ENCODE results near the gene PKP4. TPM values are rescaled to one million over a fixed set of nuclear protein-coding genes. Genes with fewer than 3 reads are reported as not detected.

PKP4 gene
- total and polyA plus RNA-seq, 9 of the 15 experiments (the other 6 are each of a cell fraction or from before 2014, with no cell fraction given) = 24.6 to 99.1 (median 74.0) TPM

DNA sequence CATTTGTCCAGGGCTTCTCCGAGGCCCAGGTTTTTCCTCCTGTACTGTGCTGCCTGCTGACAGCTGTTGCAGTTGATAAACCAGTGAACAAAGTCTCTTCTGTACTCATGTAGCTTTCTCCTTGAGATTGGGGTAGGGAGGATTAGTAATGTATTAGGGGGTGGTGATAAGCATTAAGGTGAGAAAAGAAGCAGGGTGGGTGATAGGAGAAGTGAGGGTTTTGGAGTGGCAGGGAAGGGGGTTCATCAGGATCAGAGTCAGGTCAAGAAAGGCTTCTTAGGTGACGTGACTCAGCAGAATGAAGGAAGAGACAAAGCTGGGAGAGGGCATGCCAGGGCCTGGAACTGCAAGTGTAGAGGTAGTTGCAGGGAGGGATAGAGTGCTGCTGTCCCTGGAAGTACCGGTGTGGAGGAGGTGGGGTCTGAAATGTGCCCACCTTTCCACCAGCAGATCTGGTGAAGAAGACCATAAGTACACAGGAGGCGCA is 48.7 kb downstream of the PKP4 start (continued):
- TF ChIP-seq, protein P1, sequence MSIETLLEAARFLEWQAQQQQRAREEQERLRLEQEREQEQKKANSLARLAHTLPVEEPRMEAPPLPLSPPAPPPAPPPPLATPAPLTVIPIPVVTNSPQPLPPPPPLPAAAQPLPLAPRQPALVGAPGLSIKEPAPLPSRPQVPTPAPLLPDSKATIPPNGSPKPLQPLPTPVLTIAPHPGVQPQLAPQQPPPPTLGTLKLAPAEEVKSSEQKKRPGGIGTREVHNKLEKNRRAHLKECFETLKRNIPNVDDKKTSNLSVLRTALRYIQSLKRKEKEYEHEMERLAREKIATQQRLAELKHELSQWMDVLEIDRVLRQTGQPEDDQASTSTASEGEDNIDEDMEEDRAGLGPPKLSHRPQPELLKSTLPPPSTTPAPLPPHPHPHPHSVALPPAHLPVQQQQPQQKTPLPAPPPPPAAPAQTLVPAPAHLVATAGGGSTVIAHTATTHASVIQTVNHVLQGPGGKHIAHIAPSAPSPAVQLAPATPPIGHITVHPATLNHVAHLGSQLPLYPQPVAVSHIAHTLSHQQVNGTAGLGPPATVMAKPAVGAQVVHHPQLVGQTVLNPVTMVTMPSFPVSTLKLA (conservative IDR thresholded peaks at IDR 0.05) = peak in 1 of 2 experiments; percentile 28; a peak in 2 of 4 replicates
- no peak for TF ChIP-seq RBM39 (optimal IDR thresholded peaks at IDR 0.05; ENCODE audit: low read depth, low read length)
- no peak for TF ChIP-seq ZNF57 (CRISPR knock-in tag; IDR thresholded peaks at IDR 0.05)
- peak; percentile 86 for TF ChIP-seq MAFK (IDR thresholded peaks at IDR 0.05; ENCODE audit: low read length)
- no peak for TF ChIP-seq TFAM (CRISPR knock-in tag; conservative IDR thresholded peaks at IDR 0.05)
- TF ChIP-seq CTBP1 (IDR thresholded peaks at IDR 0.05; ENCODE audit: borderline replicate concordance) = peak; percentile 37; the same call in 1 of the 2 replicates
- TF ChIP-seq PHB2 (IDR thresholded peaks at IDR 0.05; ENCODE audit: low read depth) = peak; percentile 60
- TF ChIP-seq PTTG1 (tag; IDR thresholded peaks at IDR 0.05; ENCODE audit: low read depth) = no peak
- TF ChIP-seq NR1H2 (CRISPR knock-in tag; IDR thresholded peaks at IDR 0.05) = no peak
- no peak for TF ChIP-seq SMAD4 (CRISPR knock-in tag; conservative IDR thresholded peaks at IDR 0.05)
- peak; percentile 18 to 84; a peak in 3 of 4 replicates for TF ChIP-seq HDAC1 (IDR thresholded peaks at IDR 0.05)
- no peak for TF ChIP-seq MCM7 (IDR thresholded peaks at IDR 0.05)
- TF ChIP-seq ZNF780A (CRISPR knock-in tag; IDR thresholded peaks at IDR 0.05) = no peak
- TF ChIP-seq ZNF561 (CRISPR knock-in tag; conservative IDR thresholded peaks at IDR 0.05) = no peak
- TF ChIP-seq FOXM1 (IDR thresholded peaks at IDR 0.05; ENCODE audit: low read depth) = peak; percentile 12; the same call in 1 of the 2 replicates
- no peak for TF ChIP-seq FOXM1 (CRISPR knock-in tag; IDR thresholded peaks at IDR 0.05; ENCODE audit: low read depth)
- peak; percentile 73 for TF ChIP-seq TEAD4 (IDR thresholded peaks at IDR 0.05; ENCODE audit: low read length)
- TF ChIP-seq TEAD4 (CRISPR knock-in tag; IDR thresholded peaks at IDR 0.05; ENCODE audit: borderline replicate concordance) = no peak
- TF ChIP-seq OTX1 (CRISPR knock-in tag; IDR thresholded peaks at IDR 0.05) = no peak
- TF ChIP-seq ZNF316 (IDR thresholded peaks at IDR 0.05) = peak; percentile 98
- TF ChIP-seq NCOA4 (IDR thresholded peaks at IDR 0.05; ENCODE audit: partially characterized antibody) = peak; percentile 33
- no peak for TF ChIP-seq NRF1 (conservative IDR thresholded peaks at IDR 0.05 in 1 of 2, IDR thresholded peaks at IDR 0.05 in 1 of 2)
- TF ChIP-seq, protein P2, sequence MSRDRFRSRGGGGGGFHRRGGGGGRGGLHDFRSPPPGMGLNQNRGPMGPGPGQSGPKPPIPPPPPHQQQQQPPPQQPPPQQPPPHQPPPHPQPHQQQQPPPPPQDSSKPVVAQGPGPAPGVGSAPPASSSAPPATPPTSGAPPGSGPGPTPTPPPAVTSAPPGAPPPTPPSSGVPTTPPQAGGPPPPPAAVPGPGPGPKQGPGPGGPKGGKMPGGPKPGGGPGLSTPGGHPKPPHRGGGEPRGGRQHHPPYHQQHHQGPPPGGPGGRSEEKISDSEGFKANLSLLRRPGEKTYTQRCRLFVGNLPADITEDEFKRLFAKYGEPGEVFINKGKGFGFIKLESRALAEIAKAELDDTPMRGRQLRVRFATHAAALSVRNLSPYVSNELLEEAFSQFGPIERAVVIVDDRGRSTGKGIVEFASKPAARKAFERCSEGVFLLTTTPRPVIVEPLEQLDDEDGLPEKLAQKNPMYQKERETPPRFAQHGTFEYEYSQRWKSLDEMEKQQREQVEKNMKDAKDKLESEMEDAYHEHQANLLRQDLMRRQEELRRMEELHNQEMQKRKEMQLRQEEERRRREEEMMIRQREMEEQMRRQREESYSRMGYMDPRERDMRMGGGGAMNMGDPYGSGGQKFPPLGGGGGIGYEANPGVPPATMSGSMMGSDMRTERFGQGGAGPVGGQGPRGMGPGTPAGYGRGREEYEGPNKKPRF (IDR thresholded peaks at IDR 0.05; ENCODE audit: low read depth, low read length) = no peak
- TF ChIP-seq TEAD2 (tag; IDR thresholded peaks at IDR 0.05) = no peak
- no peak for TF ChIP-seq GABPB1 (CRISPR knock-in tag; IDR thresholded peaks at IDR 0.05)
- TF ChIP-seq MYC (IDR thresholded peaks at IDR 0.05; ENCODE audit: low read depth, low read length) = no peak
- no peak for TF ChIP-seq MYC (CRISPR knock-in tag; IDR thresholded peaks at IDR 0.05; ENCODE audit: borderline replicate concordance, low read depth)
- TF ChIP-seq MTA2 (IDR thresholded peaks at IDR 0.05; ENCODE audit: low read depth) = peak; percentile 73
- no peak for TF ChIP-seq SETDB1 (IDR thresholded peaks at IDR 0.05; ENCODE audit: low read length)
- TF ChIP-seq C11orf30 (IDR thresholded peaks at IDR 0.05; ENCODE audit: low read depth) = peak; percentile 97
- TF ChIP-seq STAT5A (IDR thresholded peaks at IDR 0.05; ENCODE audit: borderline replicate concordance, low read length) = peak; percentile 28; the same call in 1 of the 2 replicates
